OCI-LY1 (cell line): ENCODE data around the gene PCYT1B.

ENCODE experiments used
- H2AFZ ChIP-seq: fragments of 200-600 bp; sonication (generic), shearing (Covaris generic); 2 replicates; pipeline ENCODE4 v1.6.0; 2014; ENCODE audit warnings: antibody characterized with exemption, mild to moderate bottlenecking, low read length
- H3F3A ChIP-seq: fragments of 200-600 bp; sonication (generic), shearing (Covaris generic); 2 replicates; pipeline ENCODE4 v1.6.0; 2014; ENCODE audit warnings: mild to moderate bottlenecking, antibody characterized with exemption, low read length, moderate library complexity; ENCODE audit not compliant: insufficient read depth
- H3K27ac ChIP-seq: fragments of 200-600 bp; sonication (generic); 2 replicates; pipeline ENCODE4 v1.5.1; 2014; ENCODE audit warnings: low read length, mixed run types, mild to moderate bottlenecking, low read depth; ENCODE audit not compliant: poor library complexity, severe bottlenecking
- H3K27me3 ChIP-seq: fragments of 200-600 bp; sonication (generic); 2 replicates; pipeline ENCODE4 v1.6.0; 2014; ENCODE audit warnings: antibody characterized with exemption, mild to moderate bottlenecking, low read length, moderate library complexity; ENCODE audit not compliant: insufficient read depth
- H3K36me3 ChIP-seq: fragments of 200-600 bp; sonication (generic); 2 replicates; pipeline ENCODE4 v1.6.1; 2014; ENCODE audit warnings: mild to moderate bottlenecking, antibody characterized with exemption, low read length, moderate library complexity, mixed read lengths; ENCODE audit not compliant: insufficient read depth
- H3K4me1 ChIP-seq: fragments of 200-600 bp; sonication (generic); 2 replicates; pipeline ENCODE4 v1.5.1; 2014; ENCODE audit warnings: mild to moderate bottlenecking, low read length, moderate library complexity; ENCODE audit not compliant: insufficient read depth, severe bottlenecking
- H3K4me2 ChIP-seq: fragments of 200-600 bp; sonication (generic), shearing (Covaris generic); 2 replicates; pipeline ENCODE4 v1.6.1; 2014; ENCODE audit warnings: low read length
- H3K4me3 ChIP-seq: fragments of 200-600 bp; sonication (generic); 2 replicates; pipeline ENCODE4 v1.5.1; 2014; ENCODE audit warnings: low read length, low read depth, mild to moderate bottlenecking, mixed read lengths; ENCODE audit not compliant: poor library complexity, severe bottlenecking
- H3K79me2 ChIP-seq: fragments of 200-600 bp; shearing (Covaris generic); 2 replicates; pipeline ENCODE4 v1.6.1; 2016; ENCODE audit warnings: mixed run types, low read length, mixed read lengths; ENCODE audit not compliant: insufficient read depth
- H3K9ac ChIP-seq: fragments of 200-600 bp; sonication (generic), shearing (Covaris generic); 2 replicates; pipeline ENCODE4 v1.6.1; 2014; ENCODE audit warnings: mild to moderate bottlenecking, low read length, mixed read lengths
- H3K9me2 ChIP-seq: fragments of 200-600 bp; sonication (generic), shearing (Covaris generic); 2 replicates; pipeline ENCODE4 v1.6.1; 2014; ENCODE audit warnings: low read depth, mild to moderate bottlenecking, low read length, mixed read lengths
- H3K9me3 ChIP-seq: fragments of 200-600 bp; shearing (Covaris generic); 2 replicates; pipeline ENCODE4 v1.6.1; 2014; ENCODE audit warnings: low read length, mixed read lengths
- H4K20me1 ChIP-seq: fragments of 200-600 bp; sonication (generic), shearing (Covaris generic); 2 replicates; pipeline ENCODE4 v1.6.0; 2016; ENCODE audit warnings: mild to moderate bottlenecking, low read length; ENCODE audit not compliant: insufficient read depth
- CTCF ChIP-seq: fragments of 200-600 bp; sonication (generic), shearing (Covaris generic); IDR thresholded peaks from 2 replicates; pipeline ENCODE4 v1.5.1; 2017; ENCODE audit warnings: mild to moderate bottlenecking, antibody characterized with exemption, low read length, moderate library complexity, mixed read lengths
- EZH2 ChIP-seq: fragments of 200-600 bp; sonication (generic), shearing (Covaris generic); IDR thresholded peaks from 2 replicates; pipeline ENCODE4 v1.8.0; 2017; ENCODE audit warnings: borderline replicate concordance, mixed run types, mild to moderate bottlenecking, antibody characterized with exemption, low read length, moderate library complexity, mixed read lengths

The PCYT1B gene

GRCh38 chrX:24643116-24643515 is 4.0 kb downstream of the PCYT1B start:
- Histone ChIP-seq H3K4me2 (no peak overlapping the region), H3K9me2 (no peaks in the 10 kb centered on the region), H3K27me3 (no peaks in the 10 kb centered on the region), H3K9me3 (no peaks in the 10 kb centered on the region), H3K27ac (no peak overlapping the region), H3K4me3 (no peak overlapping the region), H3K9ac (no peak overlapping the region), H3K79me2 (no peaks in the 10 kb centered on the region), H3K36me3 (no peaks in the 10 kb centered on the region), H3K4me1 (peaks cover 14% of the 10 kb centered on the region), H2AFZ (no peak overlapping the region), H3F3A (no peaks in the 10 kb centered on the region), H4K20me1 (no peaks in the 10 kb centered on the region)
- TF ChIP-seq CTCF, result no peak
- TF ChIP-seq EZH2, result no peak

- no peaks in the 10 kb centered on the region for H3K4me1 ChIP-seq
- TF ChIP-seq CTCF (no peak), EZH2 (no peak)
- H3K9me2 ChIP-seq, result no peaks in the 10 kb centered on the region
- no peaks in the 10 kb centered on the region for H3K9me3 ChIP-seq
- no peaks in the 10 kb centered on the region for H3K27me3 ChIP-seq
- H2AFZ ChIP-seq, result no peak overlapping the region
- no peaks in the 10 kb centered on the region for H4K20me1 ChIP-seq
- H3K36me3 ChIP-seq, result no peaks in the 10 kb centered on the region
- no peak overlapping the region for H3K4me2 ChIP-seq
- H3F3A ChIP-seq, result no peaks in the 10 kb centered on the region
- H3K9ac ChIP-seq, result no peak overlapping the region
- no peak overlapping the region for H3K27ac ChIP-seq
- no peak overlapping the region for H3K4me3 ChIP-seq
- H3K79me2 ChIP-seq, result no peaks in the 10 kb centered on the region
Observed at GRCh38 chrX:24629701-24630100, 17.4 kb downstream of the PCYT1B start.

- no peaks in the 10 kb centered on the region for H3K36me3 ChIP-seq
- H4K20me1 ChIP-seq, result no peaks in the 10 kb centered on the region
- no peak overlapping the region for H3K4me3 ChIP-seq
- H2AFZ ChIP-seq, result no peak overlapping the region
- no peak overlapping the region for H3K27ac ChIP-seq
- no peak overlapping the region for H3K4me2 ChIP-seq
- no peak overlapping the region for H3K9ac ChIP-seq
- H3K27me3 ChIP-seq, result no peaks in the 10 kb centered on the region
- H3K4me1 ChIP-seq, result no peaks in the 10 kb centered on the region
- no peaks in the 10 kb centered on the region for H3K9me2 ChIP-seq
- no peaks in the 10 kb centered on the region for H3F3A ChIP-seq
- TF ChIP-seq EZH2, result no peak
- TF ChIP-seq CTCF, result no peak
- no peaks in the 10 kb centered on the region for H3K79me2 ChIP-seq
- no peaks in the 10 kb centered on the region for H3K9me3 ChIP-seq
Observed at GRCh38 chrX:24619647-24620046, 27.5 kb downstream of the PCYT1B start.
